Chondrocyte (in vitro differentiated cells): Measurements from ENCODE around the gene ZCCHC10. TPM values are rescaled to one million over a fixed set of nuclear protein-coding genes. Genes with fewer than 3 reads are reported as not detected.
A peak's percentile ranks its signal among the peaks of the same experiment; 100 is the strongest.
"Not testable (repeated sequence)": the region's sequence is repeated elsewhere in the genome, so short reads cannot be mapped to it uniquely, and the experiment has no call there.

Source experiments
- DNase-seq: peaks from one replicate; pipeline ENCODE4 v3.0.0; 2021; ENCODE audit warnings: mixed read lengths, low spot score
- H3K27ac Mint-ChIP-seq: one replicate; pipeline ENCODE4 v1.8.0; 2021; ENCODE audit warnings: mild to moderate bottlenecking, moderate library complexity, mixed read lengths; ENCODE audit not compliant: unreplicated experiment
- H3K27me3 Mint-ChIP-seq: 2 replicates; pipeline ENCODE4 v1.8.0; 2021; ENCODE audit warnings: low read depth, mixed read lengths
- H3K36me3 Mint-ChIP-seq: 2 replicates; pipeline ENCODE4 v1.8.0; 2021; ENCODE audit warnings: low read depth, mixed read lengths
- H3K4me1 Mint-ChIP-seq: 2 replicates; pipeline ENCODE4 v1.8.0; 2021; ENCODE audit warnings: low read depth, mild to moderate bottlenecking, mixed read lengths
- H3K4me3 Mint-ChIP-seq: one replicate; pipeline ENCODE4 v1.8.0; 2021; ENCODE audit warnings: mild to moderate bottlenecking, moderate library complexity, mixed read lengths; ENCODE audit not compliant: unreplicated experiment
- H3K9me3 Mint-ChIP-seq: 2 replicates; pipeline ENCODE4 v1.8.0; 2021; ENCODE audit warnings: low read depth, mixed read lengths
- total RNA-seq: library from RNA; stranded (reverse); gene quantifications from 3 replicates; pipeline ENCODE4 v1.2.1, GENCODE V29; 2021
- TF ChIP-seq, protein P1 (sequence below): fragments of 200-600 bp; sonication (generic); IDR thresholded peaks from 2 replicates; pipeline ENCODE4 v1.5.0; 2021; ENCODE audit warnings: antibody characterized with exemption, mild to moderate bottlenecking, moderate library complexity

The ZCCHC10 gene
- total RNA-seq, 1 donor from 2014 or later = 19.9 TPM

DNA sequence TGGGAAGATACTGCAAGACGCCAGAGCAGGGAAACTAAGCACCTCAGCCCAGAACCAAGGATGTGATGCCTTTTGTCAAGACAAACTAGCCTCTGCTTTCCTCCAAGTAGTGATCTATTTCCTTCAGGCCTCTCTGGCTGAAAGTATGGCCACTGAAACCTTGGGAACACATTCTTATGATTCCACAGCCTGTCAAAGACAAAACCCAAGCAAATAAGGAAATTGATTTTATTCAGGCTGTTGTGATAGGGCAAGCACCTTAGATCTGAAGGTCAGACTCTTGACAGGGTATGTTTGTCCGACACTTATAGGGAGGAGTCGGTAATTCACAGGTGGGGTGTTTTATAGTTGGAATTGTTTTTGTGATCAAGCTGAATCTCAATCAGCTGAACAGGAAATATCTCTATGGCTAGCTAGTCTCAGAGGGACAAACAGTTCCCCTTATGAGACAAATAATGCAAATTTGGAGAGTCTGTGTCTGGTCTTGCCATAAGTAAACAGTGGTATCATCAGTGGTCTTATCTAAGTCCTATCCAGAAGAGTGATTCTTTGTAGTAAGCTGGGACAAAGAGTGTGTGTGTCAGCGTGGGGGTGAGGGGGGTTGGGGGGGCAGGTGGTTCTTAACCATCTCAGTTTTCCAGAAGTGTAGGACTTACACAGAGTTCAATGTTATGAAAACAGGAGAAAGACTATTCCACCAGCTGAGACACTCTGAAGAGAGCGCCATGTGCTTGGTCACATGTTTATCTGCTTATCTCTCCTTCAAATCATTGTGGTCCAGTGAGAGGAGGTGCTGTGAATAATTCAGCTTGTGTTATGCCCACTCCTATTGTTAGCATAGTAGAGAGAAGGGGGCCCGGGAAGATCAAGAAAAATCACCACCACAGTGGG lies 6.7 kb upstream of the ZCCHC10 start:
- no peak overlapping the region for H3K4me3 Mint-ChIP-seq
- peaks cover 32% of the 10 kb centered on the region for H3K4me1 Mint-ChIP-seq
- H3K27ac Mint-ChIP-seq = peak overlapping the region; percentile 30
- no peaks in the 10 kb centered on the region for H3K27me3 Mint-ChIP-seq
- TF ChIP-seq, protein P1, sequence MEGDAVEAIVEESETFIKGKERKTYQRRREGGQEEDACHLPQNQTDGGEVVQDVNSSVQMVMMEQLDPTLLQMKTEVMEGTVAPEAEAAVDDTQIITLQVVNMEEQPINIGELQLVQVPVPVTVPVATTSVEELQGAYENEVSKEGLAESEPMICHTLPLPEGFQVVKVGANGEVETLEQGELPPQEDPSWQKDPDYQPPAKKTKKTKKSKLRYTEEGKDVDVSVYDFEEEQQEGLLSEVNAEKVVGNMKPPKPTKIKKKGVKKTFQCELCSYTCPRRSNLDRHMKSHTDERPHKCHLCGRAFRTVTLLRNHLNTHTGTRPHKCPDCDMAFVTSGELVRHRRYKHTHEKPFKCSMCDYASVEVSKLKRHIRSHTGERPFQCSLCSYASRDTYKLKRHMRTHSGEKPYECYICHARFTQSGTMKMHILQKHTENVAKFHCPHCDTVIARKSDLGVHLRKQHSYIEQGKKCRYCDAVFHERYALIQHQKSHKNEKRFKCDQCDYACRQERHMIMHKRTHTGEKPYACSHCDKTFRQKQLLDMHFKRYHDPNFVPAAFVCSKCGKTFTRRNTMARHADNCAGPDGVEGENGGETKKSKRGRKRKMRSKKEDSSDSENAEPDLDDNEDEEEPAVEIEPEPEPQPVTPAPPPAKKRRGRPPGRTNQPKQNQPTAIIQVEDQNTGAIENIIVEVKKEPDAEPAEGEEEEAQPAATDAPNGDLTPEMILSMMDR = no peak
- no peak for DNase-seq
- no peaks in the 10 kb centered on the region for H3K9me3 Mint-ChIP-seq
- H3K36me3 Mint-ChIP-seq = no peaks in the 10 kb centered on the region

DNA sequence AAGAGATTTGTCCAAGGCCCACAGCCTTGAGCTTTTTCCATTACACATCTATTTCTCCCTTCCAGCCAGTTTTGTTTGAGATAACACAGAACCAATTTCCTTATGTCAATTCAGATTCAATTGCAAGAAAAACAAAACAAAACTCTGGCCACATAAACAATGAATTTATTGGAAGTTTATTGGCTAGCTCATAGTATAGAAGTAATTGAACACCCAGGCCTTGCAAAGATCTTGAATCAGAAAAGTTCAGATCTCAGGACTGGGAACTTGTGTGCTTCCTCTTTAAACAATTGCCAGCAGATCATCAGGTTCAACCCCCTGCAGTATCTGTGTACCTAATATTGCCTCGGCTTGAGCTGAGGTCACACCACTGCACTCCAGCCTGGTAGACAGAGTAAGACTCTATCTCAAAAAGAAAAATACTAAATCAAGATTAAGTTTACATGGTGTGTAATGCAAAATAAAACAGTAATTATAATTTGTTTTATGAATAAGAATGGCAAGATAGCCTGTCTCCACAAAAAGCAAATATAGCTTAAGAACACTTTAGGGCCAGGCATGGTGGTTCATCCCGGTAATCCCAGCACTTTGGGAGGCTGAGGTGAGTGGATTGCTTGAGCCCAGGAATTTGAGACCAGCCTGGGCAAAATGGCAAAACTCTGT lies 4.1 kb upstream of the ZCCHC10 start:
- Mint-ChIP-seq H3K4me1 (peaks cover 41% of the 10 kb centered on the region), H3K4me3 (no peak overlapping the region), H3K27ac (no peak overlapping the region), H3K9me3 (no peaks in the 10 kb centered on the region), H3K27me3 (no peaks in the 10 kb centered on the region), H3K36me3 (no peaks in the 10 kb centered on the region)
- no peak for DNase-seq
- TF ChIP-seq, protein P1 = no peak

DNA sequence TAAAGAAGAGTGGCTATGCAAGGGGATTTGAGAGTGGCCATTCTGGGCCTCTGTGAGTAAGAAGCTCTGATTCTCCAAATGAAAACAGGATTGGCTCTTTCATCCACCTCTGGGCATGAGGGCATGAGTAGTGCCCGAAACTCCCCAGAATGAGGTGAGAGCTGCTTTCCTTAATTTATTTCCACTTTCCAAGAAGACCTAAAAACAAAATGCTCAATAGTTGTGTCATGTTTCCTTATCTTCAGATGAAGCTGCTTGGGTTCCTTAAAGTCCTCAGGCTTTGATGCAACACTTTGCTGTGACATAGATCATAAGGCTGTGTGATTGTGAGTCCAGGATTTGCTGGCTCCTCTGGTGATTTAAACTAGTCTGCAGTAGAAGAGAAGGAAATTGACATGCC lies 3.1 kb upstream of the ZCCHC10 start:
- H3K9me3 Mint-ChIP-seq = no peaks in the 10 kb centered on the region
- H3K36me3 Mint-ChIP-seq = no peaks in the 10 kb centered on the region
- H3K27ac Mint-ChIP-seq = peak overlapping the region; percentile 33
- H3K4me3 Mint-ChIP-seq = no peak overlapping the region
- peaks cover 35% of the 10 kb centered on the region for H3K4me1 Mint-ChIP-seq
- no peaks in the 10 kb centered on the region for H3K27me3 Mint-ChIP-seq
- TF ChIP-seq, protein P1 = no peak
- DNase-seq = no peak

DNA sequence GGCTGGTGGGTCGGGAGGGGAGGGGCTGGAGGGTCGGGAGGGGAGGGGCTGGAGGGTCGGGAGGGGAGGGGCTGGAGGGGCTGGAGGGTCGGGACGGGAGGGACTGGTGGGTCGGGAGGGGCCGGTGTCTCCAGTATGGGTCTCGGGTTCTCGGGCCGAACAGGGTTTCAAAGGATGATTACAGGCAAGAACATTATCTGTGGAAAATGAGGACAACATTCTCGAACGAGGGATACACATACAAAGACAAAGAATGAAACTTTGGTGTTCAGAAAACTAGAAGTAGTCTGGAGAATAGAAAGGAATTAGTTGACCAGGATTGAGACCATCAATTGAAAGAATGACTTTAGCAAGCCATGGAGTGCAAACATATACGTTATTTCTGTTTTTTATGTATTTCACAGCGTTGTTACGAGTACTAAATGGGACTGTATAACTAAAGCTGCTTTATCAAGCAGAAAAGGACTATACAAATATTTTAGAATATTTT lies 360 bp upstream of the ZCCHC10 start:
- H3K4me1 Mint-ChIP-seq = peaks cover 32% of the 10 kb centered on the region
- no peaks in the 10 kb centered on the region for H3K36me3 Mint-ChIP-seq
- TF ChIP-seq, protein P1 = no peak
- no peaks in the 10 kb centered on the region for H3K9me3 Mint-ChIP-seq
- no peak for DNase-seq
- no peaks in the 10 kb centered on the region for H3K27me3 Mint-ChIP-seq
- peak overlapping the region; percentile 89 for H3K27ac Mint-ChIP-seq
- peak overlapping the region; percentile 90 for H3K4me3 Mint-ChIP-seq

DNA sequence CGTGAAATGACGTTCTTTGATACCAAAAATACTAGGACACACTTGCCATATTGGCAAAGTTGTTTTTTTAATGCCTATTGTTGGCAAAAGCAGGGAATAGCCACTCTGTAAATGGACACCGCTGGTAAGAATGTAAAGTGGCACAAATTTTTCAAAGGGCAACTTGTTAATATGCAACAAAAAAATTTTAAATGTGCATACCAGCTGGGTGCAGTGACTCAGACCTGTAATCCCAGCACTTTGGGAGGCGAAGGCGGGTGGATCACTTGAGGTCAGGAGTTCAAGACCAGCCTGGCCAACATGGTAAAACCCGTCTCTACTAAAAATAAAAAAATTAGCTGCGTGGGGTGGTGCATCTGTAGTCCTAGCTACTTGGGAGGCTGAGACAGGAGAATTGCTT lies 6.9 kb downstream of the ZCCHC10 start:
- H3K27me3 Mint-ChIP-seq, H3K27ac Mint-ChIP-seq, H3K36me3 Mint-ChIP-seq, H3K4me3 Mint-ChIP-seq, DNase-seq, H3K9me3 Mint-ChIP-seq, H3K4me1 Mint-ChIP-seq: not testable (repeated sequence)
